Muscle of leg (tissue), 11 donors: ENCODE measurements around the gene SERPINF2. TPM values are rescaled to one million over a fixed set of nuclear protein-coding genes. Genes with fewer than 3 reads are reported as not detected.
A peak's percentile ranks its signal among the peaks of the same experiment; 100 is the strongest.
"Not testable (repeated sequence)": the region's sequence is repeated elsewhere in the genome, so short reads cannot be mapped to it uniquely, and the experiment has no call there.

Experiments
- DNase-seq: peaks from one replicate; pipeline ENCODE4 v3.0.0; 2013
- H3K27ac ChIP-seq: one replicate; pipeline ENCODE4 v1.5.1; 2013; ENCODE audit warnings: mild to moderate bottlenecking, low read length, control low read depth
- H3K27me3 ChIP-seq: one replicate; pipeline ENCODE4 v1.6.1; 2013; ENCODE audit warnings: low read length; ENCODE audit not compliant: control insufficient read depth, insufficient read depth
- H3K36me3 ChIP-seq: one replicate; pipeline ENCODE4 v1.6.1; 2013; ENCODE audit warnings: low read length; ENCODE audit not compliant: control insufficient read depth, insufficient read depth
- H3K4me1 ChIP-seq: one replicate; pipeline ENCODE4 v1.6.1; 2013; ENCODE audit warnings: low read length; ENCODE audit not compliant: control insufficient read depth, insufficient read depth
- H3K4me3 ChIP-seq: one replicate; pipeline ENCODE4 v1.5.1; 2013; ENCODE audit warnings: low read length, control low read depth
- H3K9me3 ChIP-seq: replicated peaks from 2 replicates; pipeline ENCODE4 v1.6.1; 2013; ENCODE audit warnings: low read depth, low read length; ENCODE audit not compliant: control insufficient read depth
- WGBS: methylation state at CpG from one replicate; pipeline ENCODE4 v1.1.5; 2013; ENCODE audit warnings: missing lambda C conversion rate; ENCODE audit not compliant: insufficient coverage; 5-methylcytosine and 5-hydroxymethylcytosine counted together
- polyA plus RNA-seq, 8 donors: library from polyadenylated mRNA; unstranded; fragments of 120-200 nt; gene quantifications; one replicate each; pipeline versions ENCODE4 v1.2.1 to v1.2.3, GENCODE V29; 2013; ENCODE audit warnings: inconsistent platforms in 1 of 8, low replicate concordance in 1 of 8; ENCODE audit not compliant: insufficient read length in 8 of 8, insufficient read depth in 1 of 8
- total RNA-seq: library from RNA; stranded (reverse); fragments of 120-200 nt; gene quantifications from one replicate; pipeline ENCODE4 v1.2.4, GENCODE V29; 2013

SERPINF2 gene
- total and polyA plus RNA-seq, 9 donors = 0.41 to 4.0 (median 0.88) TPM

GRCh38 chr17:1716076-1716911, 26.4 kb upstream of the SERPINF2 start:
- H3K4me1 ChIP-seq = peaks cover 64% of the 10 kb centered on the region
- peak overlapping the region; percentile 89 for H3K4me3 ChIP-seq
- H3K27ac ChIP-seq = peak overlapping the region; percentile 100
- peaks cover 28% of the 10 kb centered on the region for H3K36me3 ChIP-seq
- no peaks in the 10 kb centered on the region for H3K27me3 ChIP-seq
- peak; percentile 100 for DNase-seq
- no peaks in the 10 kb centered on the region for H3K9me3 ChIP-seq
- WGBS = 0% methylated on average over 59 of the region's 70 CpGs

GRCh38 chr17:1716912-1717695, 25.6 kb upstream of the SERPINF2 start:
- WGBS = 3% methylated on average over 6 of the region's 13 CpGs

DNA sequence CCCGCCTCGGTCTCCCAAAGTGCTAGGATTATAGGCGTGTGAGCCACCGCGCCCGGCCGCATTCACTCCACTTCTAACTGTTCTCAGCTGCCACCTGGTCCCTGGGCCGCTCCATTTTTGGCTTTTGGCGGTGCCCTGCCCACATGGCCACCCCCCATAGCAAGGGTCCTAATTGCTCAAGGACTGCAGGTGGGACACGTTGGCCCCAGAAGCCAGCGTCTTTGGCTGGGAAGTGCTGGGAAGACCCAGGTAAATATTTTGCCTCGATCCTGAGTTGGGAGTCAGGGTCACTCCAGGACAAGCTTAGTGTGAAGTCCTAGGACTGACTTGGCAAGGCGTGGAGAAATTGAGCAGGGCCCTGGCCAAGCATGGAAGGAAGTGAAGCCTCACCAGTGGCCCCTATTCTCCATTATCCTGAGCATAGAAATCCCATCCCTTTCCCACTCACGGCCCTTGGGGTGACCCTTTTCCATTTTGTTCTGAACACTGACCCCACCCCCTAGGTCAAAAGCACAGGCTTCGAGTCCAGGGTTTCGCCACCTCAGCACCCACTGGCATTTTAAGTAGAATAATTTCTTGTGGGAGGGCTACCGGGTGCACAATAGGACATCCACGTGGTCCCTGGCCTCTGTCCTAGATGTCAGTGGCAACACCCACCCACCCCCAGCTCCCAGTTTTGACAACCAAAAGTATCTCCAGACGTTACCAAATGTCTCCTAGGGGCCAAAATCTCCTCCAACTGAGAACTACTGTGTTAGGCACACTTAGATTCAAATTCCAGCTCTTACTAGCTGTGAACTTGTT, 24.1 kb upstream of the SERPINF2 start:
- Histone ChIP-seq H3K4me1 (peaks cover 60% of the 10 kb centered on the region), H3K36me3 (peaks cover 7% of the 10 kb centered on the region), H3K27ac (no peak overlapping the region), H3K27me3 (no peaks in the 10 kb centered on the region), H3K9me3 (no peaks in the 10 kb centered on the region), H3K4me3 (no peak overlapping the region)
- 87% methylated on average over 12 of the region's 19 CpGs for WGBS
- DNase-seq = peak; percentile 39

More at GRCh38 chr17:1716912-1717695, 25.6 kb upstream of the SERPINF2 start:
- Histone ChIP-seq H3K27me3 (no peaks in the 10 kb centered on the region), H3K4me1 (peaks cover 64% of the 10 kb centered on the region), H3K36me3 (peaks cover 22% of the 10 kb centered on the region), H3K4me3 (peak overlapping the region; percentile 69), H3K27ac (peak overlapping the region; percentile 100), H3K9me3 (no peaks in the 10 kb centered on the region)
- DNase-seq = peak; percentile 97

GRCh38 chr17:1720856-1721386, 21.8 kb upstream of the SERPINF2 start:
- peak; percentile 66 for DNase-seq
- H3K27ac ChIP-seq = peak overlapping the region; percentile 74
- 44% methylated on average over 9 of the region's 11 CpGs for WGBS
- no peaks in the 10 kb centered on the region for H3K36me3 ChIP-seq
- H3K9me3 ChIP-seq = no peaks in the 10 kb centered on the region
- peaks cover 59% of the 10 kb centered on the region for H3K4me1 ChIP-seq
- no peak overlapping the region for H3K4me3 ChIP-seq
- H3K27me3 ChIP-seq = no peaks in the 10 kb centered on the region

GRCh38 chr17:1722022-1722421, 20.6 kb upstream of the SERPINF2 start:
- not testable (repeated sequence) for H3K27ac ChIP-seq

DNA sequence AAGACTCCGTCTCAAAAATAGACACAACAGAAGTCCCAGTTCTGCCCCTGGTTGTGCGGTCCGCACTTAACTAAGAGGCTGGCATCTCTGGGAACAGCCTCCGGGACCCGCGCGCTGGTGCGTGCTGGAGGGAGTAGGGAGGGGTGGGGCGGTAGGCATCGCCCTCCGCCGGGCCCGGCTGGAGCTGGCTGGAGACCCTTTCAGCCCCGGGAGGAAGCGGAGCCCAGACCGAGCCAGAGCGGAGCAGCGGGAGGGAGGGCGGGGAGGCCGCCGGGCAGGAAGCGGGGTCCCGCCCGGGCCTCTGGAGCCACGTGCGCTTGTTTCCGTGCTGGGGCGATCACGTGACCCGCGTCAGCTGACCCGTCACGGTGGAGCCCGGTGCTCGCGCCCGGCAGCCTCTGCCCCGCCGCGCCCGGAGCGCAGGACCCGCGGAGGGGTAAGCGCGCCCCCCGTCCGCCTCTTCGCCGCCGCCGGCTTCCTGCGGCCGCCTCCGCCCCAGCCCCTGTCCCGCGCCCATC, 18.3 kb upstream of the SERPINF2 start, which contains the start of gene WDR81:
WDR81 (plus strand) TSS at position 354 of the 518 bp plus-strand sequence. CDS start 256 bp downstream, outside the sequence.
- Histone ChIP-seq H3K36me3 (peaks cover 22% of the 10 kb centered on the region), H3K27ac (peak within 1 kb of the TSS; percentile 74), H3K4me1 (peaks cover 39% of the 10 kb centered on the region), H3K9me3 (no peaks in the 10 kb centered on the region), H3K27me3 (no peaks in the 10 kb centered on the region), H3K4me3 (peak within 1 kb of the TSS; percentile 58)
- DNase-seq = peak; percentile 95
- WGBS = under 1% methylated on average over 54 of the region's 57 CpGs

More at GRCh38 chr17:1722022-1722421, 20.6 kb upstream of the SERPINF2 start:
- peak; percentile 20 for DNase-seq
- H3K4me1 ChIP-seq = peaks cover 55% of the 10 kb centered on the region
- WGBS = no CpG with 5 or more reads among the region's 8 CpGs
- H3K36me3 ChIP-seq, H3K27me3 ChIP-seq, H3K4me3 ChIP-seq, H3K9me3 ChIP-seq: not testable (repeated sequence)

DNA sequence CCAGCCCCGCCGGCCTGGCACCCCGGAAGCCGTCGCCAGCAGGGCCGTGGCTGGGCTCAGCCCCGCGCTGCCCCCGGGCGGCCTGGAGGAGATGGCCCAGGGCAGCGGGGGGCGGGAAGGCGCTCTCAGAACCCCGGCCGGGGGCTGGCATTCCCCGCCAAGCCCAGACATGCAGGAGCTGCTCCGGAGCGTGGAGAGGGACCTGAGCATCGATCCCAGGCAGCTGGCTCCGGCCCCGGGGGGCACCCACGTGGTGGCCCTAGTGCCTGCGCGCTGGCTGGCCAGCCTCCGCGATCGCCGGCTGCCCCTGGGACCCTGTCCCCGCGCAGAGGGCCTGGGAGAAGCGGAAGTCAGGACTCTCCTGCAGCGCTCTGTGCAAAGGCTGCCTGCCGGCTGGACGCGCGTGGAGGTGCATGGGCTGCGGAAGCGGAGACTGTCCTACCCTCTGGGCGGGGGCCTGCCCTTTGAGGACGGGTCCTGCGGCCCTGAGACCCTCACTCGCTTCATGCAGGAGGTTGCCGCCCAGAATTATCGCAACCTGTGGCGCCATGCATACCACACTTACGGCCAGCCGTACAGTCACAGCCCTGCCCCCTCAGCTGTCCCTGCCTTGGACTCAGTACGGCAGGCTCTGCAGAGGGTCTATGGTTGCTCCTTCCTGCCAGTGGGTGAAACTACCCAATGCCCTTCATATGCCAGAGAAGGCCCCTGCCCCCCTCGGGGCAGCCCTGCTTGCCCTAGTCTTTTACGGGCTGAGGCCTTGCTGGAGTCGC, 17.6 kb upstream of the SERPINF2 start:
- peaks cover 22% of the 10 kb centered on the region for H3K36me3 ChIP-seq
- peaks cover 40% of the 10 kb centered on the region for H3K4me1 ChIP-seq
- 18% methylated on average over 50 of the region's 51 CpGs for WGBS
- H3K27ac ChIP-seq = peak overlapping the region; percentile 35
- peak; percentile 35 for DNase-seq
- H3K4me3 ChIP-seq = peak overlapping the region; percentile 58
- no peaks in the 10 kb centered on the region for H3K27me3 ChIP-seq
- H3K9me3 ChIP-seq = no peaks in the 10 kb centered on the region

- H3K4me1 ChIP-seq = peaks cover 43% of the 10 kb centered on the region
- H3K36me3 ChIP-seq = peaks cover 24% of the 10 kb centered on the region
- H3K27ac ChIP-seq = no peak overlapping the region
- no peak for DNase-seq
- WGBS = 93% methylated on average over 43 of the region's 54 CpGs
- H3K27me3 ChIP-seq = no peaks in the 10 kb centered on the region
- H3K4me3 ChIP-seq = peak overlapping the region; percentile 58
- H3K9me3 ChIP-seq = no peaks in the 10 kb centered on the region
These were observed 16.8 kb upstream of the SERPINF2 start for GRCh38 chr17:1725642-1726511.
